ENCODE measurements around the gene ADIRF.
"Not testable (repeated sequence)": the region's sequence is repeated elsewhere in the genome, so short reads cannot be mapped to it uniquely, and the experiment has no call there.

The ADIRF gene

DNA sequence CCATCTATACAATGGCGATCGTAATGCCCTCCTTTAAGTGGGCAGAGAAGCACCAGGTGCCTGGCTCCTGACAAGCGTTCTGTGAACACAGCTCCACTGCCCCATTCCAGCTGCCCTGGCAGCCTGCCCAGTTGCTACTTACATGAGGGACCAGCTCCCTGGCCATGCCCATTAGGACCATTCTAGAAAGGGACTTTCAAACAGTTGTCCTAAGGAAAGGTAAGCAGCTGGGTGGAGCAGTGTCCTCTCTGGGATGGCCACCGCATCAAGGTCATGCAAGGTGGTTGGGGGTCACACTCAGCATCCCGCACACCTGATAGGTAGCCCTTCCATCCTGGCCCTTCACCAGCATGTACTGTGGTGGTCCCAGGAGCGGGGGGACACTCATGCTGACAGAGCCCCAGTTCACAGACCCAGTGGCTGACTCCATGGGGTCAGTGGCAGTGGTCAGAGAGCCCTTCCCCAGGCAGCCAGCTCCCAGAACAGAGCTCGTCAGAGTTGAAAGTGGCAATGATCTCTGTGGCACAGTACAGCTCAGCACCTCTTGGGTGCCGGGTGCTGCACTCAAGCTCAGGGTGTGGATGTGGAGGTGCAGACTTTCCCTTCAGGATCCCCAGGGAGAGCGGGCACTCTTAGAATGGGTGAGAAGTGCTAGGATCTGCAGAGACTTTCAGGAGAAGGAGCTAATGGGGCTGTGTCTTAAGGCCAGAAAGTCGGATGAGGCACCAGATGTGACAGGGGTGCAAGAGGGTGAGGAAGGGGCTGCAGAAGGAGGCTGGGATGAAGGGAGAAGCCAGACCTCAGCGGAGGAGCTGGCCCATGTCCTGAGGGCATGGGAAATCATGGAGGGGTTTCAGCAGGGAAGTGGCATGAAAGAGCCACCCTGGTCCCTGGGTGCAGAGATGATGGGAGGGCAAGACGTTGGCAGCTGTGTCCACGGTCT lies 21.8 kb upstream of the ADIRF start:
- DNase-seq (ENCODE audit: low spot score), result no peak

GRCh38 chr10:86947806-86948205 lies 20.5 kb upstream of the ADIRF start:
- DNase-seq (ENCODE audit: low spot score), result not testable (repeated sequence)

DNA sequence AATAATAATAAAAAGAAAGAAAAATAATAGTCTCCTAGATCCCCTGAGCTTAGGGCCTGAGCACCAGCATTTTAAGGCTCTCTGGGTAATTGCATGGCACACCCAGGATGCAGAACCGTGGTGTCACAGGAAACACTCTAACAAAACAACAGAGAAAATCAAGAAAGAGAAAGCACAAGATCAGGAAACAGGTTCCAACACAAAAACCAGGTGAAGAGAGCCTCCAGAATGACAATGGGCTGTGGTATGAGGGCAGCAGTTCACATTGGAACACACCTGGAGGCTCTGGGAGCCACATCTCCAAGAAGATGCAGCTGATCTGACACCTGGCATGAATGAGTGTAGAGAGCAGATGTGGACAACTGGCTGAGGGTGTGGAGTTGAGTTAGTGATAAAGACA lies 17.9 kb upstream of the ADIRF start:
- DNase-seq (ENCODE audit: low spot score), result peak; percentile 48

- DNase-seq (ENCODE audit: low spot score), result no peak
Observed at GRCh38 chr10:86951184-86951761, 17.0 kb upstream of the ADIRF start.

- no peak for DNase-seq (ENCODE audit: low spot score)
Observed at GRCh38 chr10:86952106-86952505, 16.2 kb upstream of the ADIRF start.

DNA sequence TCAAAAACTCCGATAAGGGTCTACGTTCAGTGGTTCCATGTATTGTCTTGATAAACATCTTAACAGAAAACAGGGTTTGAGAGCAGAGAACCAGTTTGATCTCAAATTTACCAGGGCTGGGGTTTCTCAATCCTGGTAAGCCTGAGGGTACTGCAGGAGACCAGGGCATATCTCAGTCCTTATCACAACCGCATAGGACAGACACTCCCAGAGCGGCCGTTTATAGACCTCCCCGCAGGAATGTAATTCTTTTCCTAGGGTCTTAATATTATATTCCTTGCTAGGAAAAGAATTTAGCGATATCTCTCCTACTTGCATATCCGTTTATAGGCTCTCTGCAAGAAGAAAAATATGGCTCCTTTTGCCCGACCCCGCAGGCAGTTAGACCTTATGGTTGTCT lies 15.6 kb upstream of the ADIRF start:
- DNase-seq (ENCODE audit: low spot score), result not testable (repeated sequence)

DNA sequence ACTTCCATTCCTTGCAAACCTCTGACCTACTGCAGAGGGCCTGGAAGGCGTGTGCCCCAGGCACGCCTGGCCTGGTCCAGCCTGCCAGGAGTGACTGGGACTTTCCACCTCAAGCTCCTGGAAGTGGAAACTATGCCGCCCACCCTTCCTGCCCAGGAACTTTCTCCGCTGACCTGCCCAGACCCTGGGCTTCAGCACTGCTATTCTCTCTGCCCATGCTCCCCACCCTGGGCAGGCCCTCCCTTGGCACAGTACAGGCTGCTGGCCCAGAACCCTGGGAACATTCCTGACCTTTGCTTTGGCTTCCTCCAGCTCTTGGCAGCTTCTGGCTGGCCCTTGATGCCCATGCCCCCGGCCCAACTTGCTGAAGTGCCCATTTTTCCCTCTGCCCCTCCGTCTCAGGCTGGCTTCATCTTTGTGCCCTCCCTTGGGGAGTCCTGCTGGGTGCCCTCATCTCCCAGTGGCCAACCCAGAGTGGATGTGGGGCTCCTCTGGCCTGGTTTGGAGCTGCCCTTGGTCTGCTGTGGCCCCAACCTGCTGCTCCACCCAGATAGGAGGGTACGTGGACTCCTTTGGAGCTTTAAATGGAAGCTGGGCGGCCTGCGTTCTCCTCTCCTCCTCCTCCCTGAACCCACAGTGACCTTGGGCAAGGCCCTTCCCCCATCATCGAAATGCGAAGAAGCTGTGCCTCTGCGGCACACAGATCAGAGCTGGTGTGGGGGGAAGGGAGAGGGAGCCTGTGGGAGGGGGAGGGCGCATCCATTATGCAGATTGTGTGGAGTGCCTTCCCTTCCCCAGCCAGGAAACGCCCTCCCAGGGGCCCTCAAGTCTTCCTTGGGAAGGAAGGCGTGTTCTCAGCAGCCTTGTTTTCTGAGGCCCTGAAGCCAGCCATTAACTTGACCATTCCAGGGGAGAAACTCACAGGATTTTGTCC lies 14.3 kb upstream of the ADIRF start:
- no peak for DNase-seq (ENCODE audit: low spot score)

- DNase-seq (ENCODE audit: low spot score), result no peak
Observed at GRCh38 chr10:86954681-86955500, 13.4 kb upstream of the ADIRF start.

DNA sequence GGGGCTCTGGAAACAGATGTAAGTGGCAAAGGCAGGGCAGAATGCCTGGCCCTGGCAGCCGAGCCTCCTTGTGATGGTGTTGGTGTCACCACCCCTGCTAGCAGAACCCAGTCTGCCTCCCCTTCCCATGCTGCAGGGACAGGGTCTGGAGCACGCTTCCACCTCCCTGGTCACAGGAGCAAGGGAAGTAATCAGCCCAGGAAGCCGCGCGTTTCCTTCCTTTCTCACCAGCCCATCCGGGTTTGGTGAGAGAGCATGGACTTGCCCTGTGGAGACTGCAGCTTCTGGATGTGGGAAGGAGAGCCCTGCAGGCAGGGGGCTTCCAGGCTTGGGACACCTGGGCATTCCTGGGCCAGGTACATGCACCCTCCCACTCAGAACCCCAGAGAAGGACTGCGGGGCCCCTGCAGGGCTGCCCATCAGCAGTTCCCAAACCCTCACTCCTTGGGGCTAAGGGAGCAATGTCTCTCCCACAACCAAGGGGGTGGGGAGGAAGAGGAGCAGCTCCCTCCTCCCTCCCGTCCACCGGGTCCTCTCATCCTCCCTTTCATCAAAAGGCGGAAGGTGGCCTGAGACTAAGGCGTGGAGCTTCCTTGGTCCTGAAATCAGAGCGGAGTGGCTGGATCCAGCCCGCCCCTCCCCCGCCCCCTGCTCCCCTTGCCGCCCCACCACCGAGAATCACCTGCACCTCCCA lies 12.6 kb upstream of the ADIRF start:
- DNase-seq (ENCODE audit: low spot score), result no peak

GRCh38 chr10:86956195-86956847 lies 12.0 kb upstream of the ADIRF start:
- DNase-seq (ENCODE audit: low spot score), result no peak

DNA sequence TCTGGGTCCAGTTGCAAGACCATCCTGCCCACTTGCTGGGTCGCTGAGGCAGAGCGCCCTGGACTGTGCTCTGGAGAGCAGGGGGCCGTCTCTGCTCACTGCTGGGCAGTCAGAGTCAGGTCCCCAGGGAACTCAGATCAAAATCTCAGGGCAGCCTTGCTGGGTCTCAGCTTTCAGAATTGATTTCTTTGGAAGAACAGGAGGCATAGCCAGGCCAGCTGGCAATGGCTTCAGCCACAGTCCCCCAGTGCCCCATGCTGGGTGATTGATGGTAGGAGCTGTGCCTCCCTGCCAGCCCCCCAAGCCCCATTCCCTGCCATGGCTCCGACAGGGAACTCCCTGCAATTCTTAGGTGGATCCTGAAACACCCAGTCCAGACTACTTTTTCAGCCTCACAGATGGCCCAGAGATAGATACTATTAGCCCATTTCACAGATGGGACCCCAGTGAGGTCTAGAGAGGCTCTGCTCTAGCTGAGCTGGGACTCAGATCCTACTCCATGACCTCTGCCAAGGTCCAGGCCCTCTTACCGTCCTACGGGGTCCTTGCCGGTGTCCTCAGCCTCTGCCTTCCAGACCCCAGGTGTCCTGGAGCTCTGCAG lies 11.3 kb upstream of the ADIRF start:
- no peak for DNase-seq (ENCODE audit: low spot score)

DNA sequence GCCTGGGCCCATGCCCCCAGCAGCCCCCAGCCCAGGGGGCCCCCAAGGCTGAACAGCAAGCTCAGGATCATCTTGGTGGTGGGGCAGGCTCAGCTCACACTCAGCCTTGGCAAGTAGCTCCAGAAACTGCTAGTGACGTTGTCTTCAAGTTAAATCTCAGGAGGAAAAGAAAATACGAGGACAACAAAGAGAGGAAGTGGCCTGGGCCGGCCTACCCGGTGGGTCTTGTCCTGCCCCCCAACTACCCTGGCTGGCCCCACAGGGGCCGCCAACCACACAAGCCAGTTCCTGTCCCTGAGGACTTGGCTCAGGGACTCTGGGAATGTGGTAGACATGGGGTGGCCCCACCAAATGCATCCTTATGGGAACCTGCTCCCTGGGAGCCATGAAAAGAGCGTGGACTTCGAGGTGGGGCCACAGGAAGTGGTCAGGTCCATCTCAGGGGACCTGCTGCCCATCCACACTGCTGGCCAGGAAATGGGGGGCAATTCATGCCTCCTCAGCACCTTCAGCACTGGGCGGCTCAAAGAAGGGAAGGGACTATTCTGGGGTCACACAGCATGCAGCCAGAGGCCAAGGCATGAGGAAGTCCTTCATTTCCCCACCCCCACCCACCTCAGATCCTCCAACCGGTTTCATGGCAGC lies 10.7 kb upstream of the ADIRF start, which contains the start of gene MMRN2:
MMRN2 (minus strand) TSS at position 145 of the 645 bp plus-strand sequence; CDS start at position 71, 74 bp downstream.
- DNase-seq (ENCODE audit: low spot score), result no peak

DNA sequence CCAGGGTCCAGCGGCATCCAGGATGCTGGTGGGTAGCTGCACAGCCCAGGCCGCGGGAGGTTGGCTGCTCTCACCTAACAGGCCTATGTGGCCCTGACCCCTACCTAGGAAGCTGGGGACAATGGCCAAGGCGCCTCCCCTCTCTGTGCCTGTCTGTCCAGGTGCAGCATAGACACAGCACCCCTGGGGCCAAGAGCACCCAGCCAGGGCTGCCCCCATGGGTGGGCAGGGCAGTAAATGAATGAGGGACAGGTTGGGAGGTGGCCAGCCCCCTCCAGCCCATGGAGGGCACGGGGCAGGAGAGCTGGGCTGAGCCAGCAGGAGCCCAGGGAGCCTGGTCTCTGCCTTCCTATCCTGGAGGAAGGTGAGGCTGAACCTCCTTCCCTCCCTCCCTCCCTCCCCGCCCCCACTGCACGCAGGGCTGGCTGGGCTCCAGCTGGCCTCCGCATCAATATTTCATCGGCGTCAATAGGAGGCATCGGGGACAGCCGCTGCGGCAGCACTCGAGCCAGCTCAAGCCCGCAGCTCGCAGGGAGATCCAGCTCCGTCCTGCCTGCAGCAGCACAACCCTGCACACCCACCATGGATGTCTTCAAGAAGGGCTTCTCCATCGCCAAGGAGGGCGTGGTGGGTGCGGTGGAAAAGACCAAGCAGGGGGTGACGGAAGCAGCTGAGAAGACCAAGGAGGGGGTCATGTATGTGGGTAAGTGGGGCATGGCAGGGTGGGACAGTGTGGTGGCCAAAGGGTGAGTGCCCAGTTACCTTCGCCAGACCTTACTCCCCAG lies 10.0 kb upstream of the ADIRF start, which contains the start of gene SNCG:
SNCG (plus strand) TSS at position 484 of the 785 bp plus-strand sequence; CDS start at position 583, 99 bp downstream.
- DNase-seq (ENCODE audit: low spot score), result no peak

- DNase-seq (ENCODE audit: low spot score), result no peak
Observed at GRCh38 chr10:86958901-86959736, 9.2 kb upstream of the ADIRF start.

DNA sequence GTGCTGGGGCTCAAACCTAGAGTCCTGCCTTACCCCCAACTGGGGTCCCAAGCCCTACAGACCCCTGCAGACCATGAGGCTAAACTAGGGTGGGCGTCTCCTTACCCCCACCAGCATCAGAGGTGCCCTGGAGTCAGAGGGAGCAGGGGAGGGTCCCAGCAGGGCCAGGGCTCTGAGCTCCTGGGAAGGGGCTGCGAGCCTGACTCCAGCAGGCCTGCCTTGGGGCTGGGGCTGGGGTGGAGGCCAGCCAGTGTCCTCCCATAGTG lies 8.6 kb upstream of the ADIRF start:
- no peak for DNase-seq (ENCODE audit: low spot score)

DNA sequence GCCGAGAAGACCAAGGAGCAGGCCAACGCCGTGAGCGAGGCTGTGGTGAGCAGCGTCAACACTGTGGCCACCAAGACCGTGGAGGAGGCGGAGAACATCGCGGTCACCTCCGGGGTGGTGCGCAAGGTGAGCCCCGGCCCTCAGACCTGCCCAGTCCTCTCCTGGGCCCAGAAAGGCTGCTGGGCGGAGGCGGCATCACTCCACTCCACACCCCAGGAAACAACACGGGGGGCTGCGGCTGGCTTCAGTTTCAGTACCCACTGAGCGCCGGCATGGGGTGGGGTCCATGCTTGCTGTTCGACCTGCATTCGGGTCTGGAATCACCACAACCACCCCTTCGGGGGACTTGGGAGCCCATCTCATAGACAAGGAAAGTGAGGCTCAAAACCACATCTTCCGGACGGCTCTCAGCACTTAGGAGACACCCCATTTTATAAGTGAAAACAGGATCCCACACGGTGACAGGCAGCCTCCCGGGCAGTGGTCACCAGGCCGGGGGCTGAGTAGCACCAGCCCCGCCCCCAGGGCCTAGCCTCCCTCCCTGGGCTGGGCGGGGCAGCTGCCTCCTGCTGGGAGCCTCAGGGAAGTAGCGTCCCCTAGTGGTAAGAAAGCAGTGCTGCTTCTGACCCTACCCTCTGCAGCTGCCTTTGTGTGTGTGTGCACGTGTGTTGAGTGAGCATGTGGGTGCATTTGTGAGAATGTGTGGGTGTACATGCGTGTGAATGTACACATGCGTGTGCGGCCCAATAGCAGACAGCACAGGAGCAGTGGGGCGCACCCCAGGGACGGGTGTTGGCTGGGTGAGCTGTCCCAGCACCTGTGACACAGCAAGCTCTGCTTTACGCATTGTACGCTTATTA lies 8.0 kb upstream of the ADIRF start:
- DNase-seq (ENCODE audit: low spot score), result peak; percentile 38

Data from CD4-positive, alpha-beta T cell treated with Interleukin-6 at 100 ng/mL for 8 hours (primary cell).